Measurements from ENCODE around the gene OTULIN.
A peak's percentile ranks its signal among the peaks of the same experiment; 100 is the strongest.

The OTULIN gene

DNA sequence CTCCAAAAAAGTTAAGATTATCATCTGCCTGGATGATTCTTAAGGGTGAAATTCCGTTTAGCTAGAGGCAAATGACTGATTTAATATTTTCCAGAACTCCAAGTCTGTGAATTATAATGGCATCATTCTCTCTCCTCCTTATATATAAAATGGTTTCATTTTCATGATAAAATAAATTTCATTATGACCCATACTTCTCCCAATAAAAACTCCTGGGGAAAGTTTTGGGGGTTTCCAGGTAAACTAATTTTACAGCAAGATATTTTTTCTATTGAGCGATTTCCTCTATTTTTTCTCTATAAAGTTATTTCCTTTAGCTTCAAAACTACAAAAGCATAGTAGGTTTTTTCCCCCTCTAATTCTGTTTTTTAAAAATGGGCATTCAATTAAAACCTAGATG lies 7.6 kb upstream of the OTULIN start:
- H3K27me3 ChIP-seq (ENCODE audit: control insufficient read depth, insufficient read depth, low read length), result peaks cover 21% of the 10 kb centered on the region
- no peak overlapping the region for H3K4me3 ChIP-seq (ENCODE audit: low read length)
- no peak overlapping the region for H3K9ac ChIP-seq (ENCODE audit: low read depth, low read length)
- no peaks in the 10 kb centered on the region for H3K36me3 ChIP-seq (ENCODE audit: insufficient read depth, low read length)
- H3K4me1 ChIP-seq (ENCODE audit: control insufficient read depth, insufficient read depth, low read length), result peaks cover 16% of the 10 kb centered on the region
- no peak overlapping the region for H3K4me2 ChIP-seq (ENCODE audit: low read length)
- H3K9me3 ChIP-seq (replicated peaks; ENCODE audit: low read length), result no peaks in the 10 kb centered on the region

DNA sequence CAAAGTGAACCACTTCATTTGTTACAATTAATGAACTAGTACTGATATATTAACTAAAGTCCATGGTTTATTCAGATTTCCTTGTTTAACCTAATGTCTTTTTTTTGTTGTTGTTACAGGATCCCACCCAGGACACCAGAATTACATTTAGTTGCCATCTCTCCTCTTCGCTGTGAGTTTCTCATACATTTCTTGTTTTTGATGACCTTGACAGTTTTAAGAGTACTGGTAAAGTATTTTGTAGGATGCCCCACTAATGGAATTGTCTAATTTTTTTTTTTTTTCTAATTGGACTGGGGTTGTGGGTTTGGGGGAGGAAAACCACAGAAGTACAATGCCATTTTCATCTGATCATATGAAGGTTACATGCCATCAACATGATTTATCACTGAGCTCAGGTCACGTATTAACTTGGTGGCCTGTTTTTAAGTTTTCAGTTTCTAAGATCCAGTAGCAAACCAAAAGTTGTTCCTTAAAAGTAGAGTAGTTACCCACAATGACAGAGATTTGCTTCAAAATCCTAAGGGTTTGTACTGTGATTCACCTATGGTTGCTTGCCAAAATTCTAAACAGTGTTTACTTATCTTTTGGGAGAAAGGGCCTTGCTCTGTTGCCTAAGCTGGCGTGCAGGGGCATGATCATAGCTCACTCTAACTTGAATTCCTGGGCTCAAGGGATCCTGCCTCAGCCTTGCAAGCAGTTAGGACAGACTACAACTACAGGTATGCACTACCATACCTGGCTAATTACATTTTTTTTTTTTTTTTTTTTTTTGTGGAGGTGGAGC lies 4.5 kb upstream of the OTULIN start:
- Histone ChIP-seq H3K4me2 (ENCODE audit: low read length) (no peak overlapping the region), H3K9ac (ENCODE audit: low read depth, low read length) (no peak overlapping the region), H3K4me1 (ENCODE audit: control insufficient read depth, insufficient read depth, low read length) (peaks cover 16% of the 10 kb centered on the region), H3K27me3 (ENCODE audit: control insufficient read depth, insufficient read depth, low read length) (peaks cover 4% of the 10 kb centered on the region), H3K9me3 (replicated peaks; ENCODE audit: low read length) (no peaks in the 10 kb centered on the region), H3K4me3 (ENCODE audit: low read length) (no peak overlapping the region), H3K36me3 (ENCODE audit: insufficient read depth, low read length) (no peaks in the 10 kb centered on the region)

DNA sequence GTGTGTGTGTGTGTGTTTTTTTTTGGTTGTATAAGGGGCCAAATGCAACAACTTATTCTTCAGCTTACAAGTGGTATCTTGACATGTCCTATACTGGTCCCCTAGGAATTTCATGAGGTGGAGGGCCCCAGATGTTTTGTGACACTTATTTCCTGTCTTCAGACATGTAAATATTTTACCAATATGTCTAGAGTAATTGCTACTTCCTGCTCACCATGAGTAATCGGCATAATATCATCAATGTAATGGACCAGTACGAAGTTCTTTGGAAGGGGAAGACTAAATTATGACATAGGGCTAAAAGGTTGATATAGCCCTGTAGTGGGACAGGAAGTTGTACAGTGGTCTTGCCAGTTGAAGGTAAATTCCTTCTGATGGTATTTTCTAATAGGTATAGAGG lies 3.7 kb upstream of the OTULIN start:
- Histone ChIP-seq H3K4me2 (ENCODE audit: low read length) (no peak overlapping the region), H3K4me1 (ENCODE audit: control insufficient read depth, insufficient read depth, low read length) (peaks cover 22% of the 10 kb centered on the region), H3K4me3 (ENCODE audit: low read length) (no peak overlapping the region), H3K36me3 (ENCODE audit: insufficient read depth, low read length) (no peaks in the 10 kb centered on the region), H3K9ac (ENCODE audit: low read depth, low read length) (no peak overlapping the region), H3K9me3 (replicated peaks; ENCODE audit: low read length) (no peaks in the 10 kb centered on the region), H3K27me3 (ENCODE audit: control insufficient read depth, insufficient read depth, low read length) (peaks cover 2% of the 10 kb centered on the region)

DNA sequence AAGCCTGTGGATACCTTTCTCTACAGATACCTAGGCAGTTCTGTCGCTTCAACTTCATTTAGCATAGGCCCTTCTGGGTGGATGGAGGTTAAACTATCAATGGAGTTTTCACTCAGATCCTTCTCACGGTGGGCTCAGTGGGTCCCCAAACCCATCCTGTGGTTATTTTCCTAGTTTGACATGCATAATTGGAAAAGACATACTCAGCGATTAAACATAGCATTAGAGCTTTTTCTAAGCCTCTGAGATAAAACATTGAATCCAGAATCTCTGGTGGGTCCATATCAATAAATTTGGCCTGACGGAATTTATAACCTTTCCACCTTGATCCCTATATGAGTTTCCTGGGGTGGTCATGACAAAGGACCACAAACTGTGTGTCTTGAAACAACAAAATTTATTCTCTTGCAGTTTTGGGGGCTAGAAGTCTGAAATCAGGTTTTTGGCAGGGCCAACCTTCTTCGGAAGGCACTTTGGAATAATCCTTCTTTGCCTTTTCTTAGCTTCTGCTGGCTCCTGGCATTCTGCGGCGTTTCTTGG lies 1.7 kb upstream of the OTULIN start:
- no peak overlapping the region for H3K4me3 ChIP-seq (ENCODE audit: low read length)
- H3K4me1 ChIP-seq (ENCODE audit: control insufficient read depth, insufficient read depth, low read length), result peaks cover 31% of the 10 kb centered on the region
- no peak overlapping the region for H3K9ac ChIP-seq (ENCODE audit: low read depth, low read length)
- no peaks in the 10 kb centered on the region for H3K36me3 ChIP-seq (ENCODE audit: insufficient read depth, low read length)
- H3K4me2 ChIP-seq (ENCODE audit: low read length), result no peak overlapping the region
- no peaks in the 10 kb centered on the region for H3K9me3 ChIP-seq (replicated peaks; ENCODE audit: low read length)
- no peaks in the 10 kb centered on the region for H3K27me3 ChIP-seq (ENCODE audit: control insufficient read depth, insufficient read depth, low read length)

DNA sequence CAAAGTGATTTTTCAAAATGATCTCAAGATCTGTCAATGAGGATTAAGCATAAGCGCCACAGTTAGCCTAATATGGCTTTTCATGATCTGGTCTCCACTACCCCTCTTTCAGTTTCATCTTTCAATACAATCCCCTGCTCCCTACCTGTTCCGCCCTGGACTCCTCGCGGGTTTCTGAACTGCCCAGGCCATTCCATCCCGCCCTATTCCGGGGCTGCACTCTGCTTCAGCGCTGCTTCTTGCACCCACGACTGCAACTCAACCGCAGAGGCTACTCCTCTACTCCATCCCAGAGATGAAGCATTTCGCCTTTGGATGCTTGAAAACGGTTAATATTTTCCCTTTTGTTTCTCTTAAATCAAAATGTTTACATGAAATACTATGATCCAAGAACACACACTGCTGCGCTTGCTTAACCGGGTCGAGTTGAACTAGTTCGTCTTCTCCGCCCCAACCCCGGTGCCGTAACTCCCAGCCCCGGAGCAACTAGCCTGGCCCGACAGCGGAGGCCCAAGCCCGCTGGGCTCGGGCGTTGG lies 716 bp upstream of the OTULIN start:
- Histone ChIP-seq H3K4me1 (ENCODE audit: control insufficient read depth, insufficient read depth, low read length) (peaks cover 31% of the 10 kb centered on the region), H3K9ac (ENCODE audit: low read depth, low read length) (peak overlapping the region; percentile 84), H3K36me3 (ENCODE audit: insufficient read depth, low read length) (no peaks in the 10 kb centered on the region), H3K9me3 (replicated peaks; ENCODE audit: low read length) (no peaks in the 10 kb centered on the region), H3K4me3 (ENCODE audit: low read length) (peak overlapping the region; percentile 79), H3K4me2 (ENCODE audit: low read length) (peak overlapping the region; percentile 85), H3K27me3 (ENCODE audit: control insufficient read depth, insufficient read depth, low read length) (no peaks in the 10 kb centered on the region)

DNA sequence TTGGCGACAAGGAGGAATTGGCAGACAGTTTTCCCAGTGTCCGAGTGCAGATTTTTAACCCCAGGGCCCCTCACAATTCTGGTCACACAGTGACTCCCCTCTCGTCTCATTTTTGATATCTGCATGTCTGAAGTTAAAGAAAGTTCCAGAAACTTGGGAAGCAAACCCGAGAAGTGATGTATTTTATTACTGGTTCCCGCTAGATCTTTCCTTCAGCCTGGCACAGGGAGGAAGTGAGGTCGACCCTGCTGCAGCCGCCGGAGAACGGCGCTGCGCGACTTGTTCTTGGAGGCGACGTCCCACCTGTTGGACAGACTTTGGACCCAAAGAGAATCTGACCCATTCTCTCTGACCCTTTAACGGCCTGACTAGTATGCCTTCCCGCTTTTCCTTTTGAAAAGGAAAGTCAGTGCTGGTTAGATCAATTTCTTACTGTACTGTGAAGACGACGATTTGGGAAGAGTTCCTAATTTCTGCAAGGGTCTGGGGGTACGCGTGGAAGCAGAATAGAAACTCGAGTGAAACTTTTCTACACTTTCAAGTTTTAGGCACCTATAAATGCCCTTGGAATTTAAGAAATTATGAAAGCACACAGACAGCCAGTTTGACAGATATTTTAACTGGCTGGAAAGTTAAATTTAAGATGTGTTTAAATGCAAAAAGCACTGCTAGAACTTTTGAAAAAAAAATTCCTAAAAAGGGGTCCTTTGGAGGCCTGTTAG lies 744 bp downstream of the OTULIN start:
- H3K4me1 ChIP-seq (ENCODE audit: control insufficient read depth, insufficient read depth, low read length), result peaks cover 26% of the 10 kb centered on the region
- H3K9me3 ChIP-seq (replicated peaks; ENCODE audit: low read length), result no peaks in the 10 kb centered on the region

DNA sequence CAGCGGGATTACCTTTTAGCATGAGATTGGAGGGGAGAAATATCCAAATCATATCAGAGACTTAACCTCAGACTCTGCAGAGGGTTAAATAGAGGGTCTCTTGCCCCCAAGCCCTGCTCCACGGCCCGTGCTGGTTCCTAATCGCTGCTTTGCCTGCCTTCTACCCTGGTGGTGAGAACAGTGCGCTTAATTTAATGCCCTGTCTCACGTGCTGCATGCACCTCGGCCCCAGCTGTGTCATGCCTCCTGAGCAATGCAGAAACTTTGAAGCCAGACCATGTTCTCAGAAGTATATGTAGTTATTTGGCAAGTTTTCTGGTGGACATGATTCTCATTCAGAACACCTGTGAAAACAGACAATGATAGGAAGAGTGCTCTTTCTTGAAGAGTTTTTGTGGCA lies 1.4 kb downstream of the OTULIN start:
- Histone ChIP-seq H3K36me3 (ENCODE audit: insufficient read depth, low read length) (no peaks in the 10 kb centered on the region), H3K4me1 (ENCODE audit: control insufficient read depth, insufficient read depth, low read length) (peaks cover 19% of the 10 kb centered on the region), H3K27me3 (ENCODE audit: control insufficient read depth, insufficient read depth, low read length) (no peaks in the 10 kb centered on the region), H3K9me3 (replicated peaks; ENCODE audit: low read length) (no peaks in the 10 kb centered on the region), H3K9ac (ENCODE audit: low read depth, low read length) (peak overlapping the region; percentile 84), H3K4me2 (ENCODE audit: low read length) (peak overlapping the region; percentile 85), H3K4me3 (ENCODE audit: low read length) (peak overlapping the region; percentile 79)

More for the DNA sequence above, 744 bp downstream of the OTULIN start:
- no peaks in the 10 kb centered on the region for H3K27me3 ChIP-seq (ENCODE audit: control insufficient read depth, insufficient read depth, low read length)
- H3K36me3 ChIP-seq (ENCODE audit: insufficient read depth, low read length), result no peaks in the 10 kb centered on the region
- H3K9ac ChIP-seq (ENCODE audit: low read depth, low read length), result peak overlapping the region; percentile 84
- peak overlapping the region; percentile 85 for H3K4me2 ChIP-seq (ENCODE audit: low read length)
- peak overlapping the region; percentile 79 for H3K4me3 ChIP-seq (ENCODE audit: low read length)

DNA sequence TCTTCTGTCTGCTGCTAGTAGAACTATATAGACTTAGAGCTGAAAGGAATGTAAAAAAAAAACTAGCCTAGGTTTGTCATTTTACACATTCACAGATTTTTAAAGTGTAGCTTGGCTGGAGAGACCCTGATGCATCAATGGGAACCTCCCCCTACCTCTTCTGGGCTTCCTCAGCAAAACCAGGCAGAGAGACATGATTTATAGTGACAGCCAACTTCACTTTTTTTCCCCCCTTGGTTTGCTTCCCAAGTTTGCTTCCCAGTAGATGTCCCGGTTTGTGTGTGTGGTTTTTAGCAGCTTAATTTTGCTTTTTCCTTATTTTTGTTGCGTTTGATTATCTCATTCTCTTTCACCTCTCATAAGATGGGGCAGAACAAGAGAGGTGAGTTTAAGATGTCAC lies 1.8 kb downstream of the OTULIN start:
- peaks cover 19% of the 10 kb centered on the region for H3K4me1 ChIP-seq (ENCODE audit: control insufficient read depth, insufficient read depth, low read length)
- peak overlapping the region; percentile 84 for H3K9ac ChIP-seq (ENCODE audit: low read depth, low read length)
- H3K4me2 ChIP-seq (ENCODE audit: low read length), result peak overlapping the region; percentile 85
- H3K9me3 ChIP-seq (replicated peaks; ENCODE audit: low read length), result no peaks in the 10 kb centered on the region
- peak overlapping the region; percentile 79 for H3K4me3 ChIP-seq (ENCODE audit: low read length)
- H3K36me3 ChIP-seq (ENCODE audit: insufficient read depth, low read length), result no peaks in the 10 kb centered on the region
- no peaks in the 10 kb centered on the region for H3K27me3 ChIP-seq (ENCODE audit: control insufficient read depth, insufficient read depth, low read length)

DNA sequence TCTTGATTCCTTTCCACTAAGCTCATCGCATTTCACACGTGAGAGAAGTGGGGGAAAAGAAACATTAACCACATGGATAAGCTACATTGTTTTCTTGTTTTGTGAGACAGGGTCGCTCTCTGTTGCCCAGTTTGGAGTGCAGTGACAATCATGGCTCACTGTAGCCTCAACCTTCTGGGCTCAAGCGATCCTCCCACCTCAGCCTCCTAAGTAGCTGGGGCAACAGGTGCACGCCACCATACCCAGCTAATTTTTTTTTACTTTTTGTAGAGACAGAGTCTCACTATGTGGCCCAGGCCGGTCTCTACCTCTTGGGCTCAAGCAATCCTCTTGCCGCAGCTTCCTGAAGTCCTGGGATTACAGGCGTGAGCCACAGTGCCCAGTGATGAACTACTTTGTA lies 2.8 kb downstream of the OTULIN start:
- no peaks in the 10 kb centered on the region for H3K9me3 ChIP-seq (replicated peaks; ENCODE audit: low read length)
- H3K9ac ChIP-seq (ENCODE audit: low read depth, low read length), result no peak overlapping the region
- peaks cover 27% of the 10 kb centered on the region for H3K4me1 ChIP-seq (ENCODE audit: control insufficient read depth, insufficient read depth, low read length)
- H3K4me3 ChIP-seq (ENCODE audit: low read length), result no peak overlapping the region
- no peaks in the 10 kb centered on the region for H3K27me3 ChIP-seq (ENCODE audit: control insufficient read depth, insufficient read depth, low read length)
- H3K4me2 ChIP-seq (ENCODE audit: low read length), result no peak overlapping the region
- no peaks in the 10 kb centered on the region for H3K36me3 ChIP-seq (ENCODE audit: insufficient read depth, low read length)

DNA sequence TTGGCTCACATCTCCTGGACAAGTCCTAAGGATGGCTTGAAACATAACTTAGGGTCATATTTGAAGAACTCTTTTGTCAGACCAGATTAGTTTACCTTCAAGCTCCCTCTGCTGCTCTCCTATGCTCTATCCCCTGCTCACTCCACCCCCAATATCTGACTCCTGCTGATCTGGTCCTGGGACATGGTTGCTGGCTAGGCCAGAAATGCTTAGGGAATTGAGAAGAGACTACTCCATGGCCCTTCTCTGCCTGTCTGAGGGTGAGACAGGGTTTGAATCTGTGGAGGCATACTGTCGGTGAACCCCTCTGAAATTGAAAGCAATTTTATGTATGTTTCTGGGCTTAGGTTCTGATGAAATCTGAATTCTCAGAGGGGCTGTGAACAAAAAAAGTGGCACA lies 3.3 kb downstream of the OTULIN start:
- H3K4me2 ChIP-seq (ENCODE audit: low read length), result no peak overlapping the region
- H3K4me3 ChIP-seq (ENCODE audit: low read length), result no peak overlapping the region
- H3K36me3 ChIP-seq (ENCODE audit: insufficient read depth, low read length), result no peaks in the 10 kb centered on the region
- no peaks in the 10 kb centered on the region for H3K9me3 ChIP-seq (replicated peaks; ENCODE audit: low read length)
- no peaks in the 10 kb centered on the region for H3K27me3 ChIP-seq (ENCODE audit: control insufficient read depth, insufficient read depth, low read length)
- peaks cover 32% of the 10 kb centered on the region for H3K4me1 ChIP-seq (ENCODE audit: control insufficient read depth, insufficient read depth, low read length)
- no peak overlapping the region for H3K9ac ChIP-seq (ENCODE audit: low read depth, low read length)

DNA sequence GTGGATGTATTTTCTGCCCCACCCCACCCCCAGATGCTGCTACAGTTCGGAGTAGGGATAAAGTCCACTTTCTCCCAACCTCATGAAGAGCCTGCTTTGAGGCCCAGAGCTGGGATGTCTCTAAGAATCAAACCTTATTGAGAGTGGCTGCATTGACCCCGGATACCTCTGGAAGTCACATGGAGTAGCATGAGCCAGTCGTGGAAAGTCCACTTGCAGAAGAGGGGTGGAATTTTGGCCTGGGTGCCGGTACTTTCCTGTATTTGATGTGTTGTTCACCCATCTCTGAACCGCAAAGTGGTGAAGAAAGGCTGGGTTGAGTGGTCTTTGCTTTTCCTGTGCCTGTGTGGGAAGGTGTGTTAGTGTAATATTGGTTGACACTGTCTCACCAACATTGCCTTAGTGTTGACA lies 3.7 kb downstream of the OTULIN start:
- Histone ChIP-seq H3K9me3 (replicated peaks; ENCODE audit: low read length) (no peaks in the 10 kb centered on the region), H3K9ac (ENCODE audit: low read depth, low read length) (no peak overlapping the region), H3K4me1 (ENCODE audit: control insufficient read depth, insufficient read depth, low read length) (peaks cover 33% of the 10 kb centered on the region), H3K36me3 (ENCODE audit: insufficient read depth, low read length) (no peaks in the 10 kb centered on the region), H3K27me3 (ENCODE audit: control insufficient read depth, insufficient read depth, low read length) (no peaks in the 10 kb centered on the region), H3K4me3 (ENCODE audit: low read length) (no peak overlapping the region), H3K4me2 (ENCODE audit: low read length) (no peak overlapping the region)

Measured in skeletal muscle satellite cell (primary cell).